Natural killer cell (primary cell): ENCODE data around the gene TTC12. TPM values are rescaled to one million over a fixed set of nuclear protein-coding genes. Genes with fewer than 3 reads are reported as not detected.

Experiments used
- ATAC-seq, 3 donors: fragments of 150-1000 bp in 2 of 3; fragments of 200-7000 bp in 1 of 3; cut with Tn5 transposase; 1 replicate in 1 of 3; 2 replicates in 2 of 3; pipeline ENCODE4 v1.10.0; 2021; ENCODE audit warnings: mild to moderate bottlenecking in 2 of 3, moderate library complexity in 2 of 3
- DNase-seq, 2 donors: peaks; one replicate each; pipeline versions ENCODE4 v3.0.0 to v3.0.0-alpha.2; 2013 to 2021; ENCODE audit warnings: mixed read lengths in 1 of 2
- H3K27ac ChIP-seq: one replicate; pipeline ENCODE4 v1.5.1; 2013; ENCODE audit warnings: mild to moderate bottlenecking, low read length
- H3K27me3 ChIP-seq: one replicate; pipeline ENCODE4 v1.6.1; 2013; ENCODE audit warnings: low read length; ENCODE audit not compliant: control insufficient read depth, insufficient read depth
- H3K36me3 ChIP-seq: one replicate; pipeline ENCODE4 v1.6.1; 2013; ENCODE audit warnings: low read length; ENCODE audit not compliant: control insufficient read depth, insufficient read depth
- H3K4me1 ChIP-seq: one replicate; pipeline ENCODE4 v1.6.1; 2013; ENCODE audit warnings: low read length; ENCODE audit not compliant: control insufficient read depth, insufficient read depth
- H3K4me3 ChIP-seq: one replicate; pipeline ENCODE4 v1.5.1; 2013; ENCODE audit warnings: low read length
- H3K9me3 ChIP-seq: one replicate; pipeline ENCODE4 v1.6.1; 2013; ENCODE audit warnings: low read length; ENCODE audit not compliant: control insufficient read depth, insufficient read depth
- H3K27ac Mint-ChIP-seq, 2 donors: one replicate each; pipeline ENCODE4 v1.8.0; 2022; ENCODE audit warnings: mild to moderate bottlenecking in 2 of 2, mixed read lengths in 2 of 2, moderate library complexity in 1 of 2
- H3K27me3 Mint-ChIP-seq, 2 donors: one replicate each; pipeline ENCODE4 v1.8.0; 2022; ENCODE audit warnings: low read depth in 2 of 2, mixed read lengths in 2 of 2
- H3K36me3 Mint-ChIP-seq: one replicate; pipeline ENCODE4 v1.8.0; 2022; ENCODE audit warnings: mixed read lengths
- H3K4me1 Mint-ChIP-seq, 2 donors: one replicate each; pipeline ENCODE4 v1.8.0; 2022; ENCODE audit warnings: mixed read lengths in 2 of 2
- H3K4me3 Mint-ChIP-seq: one replicate; pipeline ENCODE4 v1.8.0; 2022; ENCODE audit warnings: mild to moderate bottlenecking, moderate library complexity, mixed read lengths
- H3K9me3 Mint-ChIP-seq, 2 donors: one replicate each; pipeline ENCODE4 v1.8.0; 2022; ENCODE audit warnings: mixed read lengths in 2 of 2
- WGBS: methylation state at CpG from one replicate; pipeline ENCODE4 v1.1.7; 2013; ENCODE audit warnings: missing lambda C conversion rate; ENCODE audit not compliant: insufficient coverage; 5-methylcytosine and 5-hydroxymethylcytosine counted together
- intact Hi-C: fragments of 100-400 bp; cut with micrococcal nuclease; formaldehyde crosslinking; loops from one replicate; pipeline ENCODE4 v1.14.2; 2022
- total RNA-seq, 4 donors: library from RNA; stranded (reverse); fragments of 120-200 nt in 1 of 4; gene quantifications; one replicate each; pipeline versions ENCODE4 v1.2.3 to v1.2.4, GENCODE V29; 2013 to 2022
- TF ChIP-seq, protein P1 (sequence below): fragments of 200-600 bp; IDR thresholded peaks from one replicate; pipeline ENCODE4 v1.8.0; 2022; ENCODE audit warnings: antibody characterized with exemption

TTC12 gene
- total RNA-seq, 3 donors from 2014 or later (not counting 1 experiment from before 2014, with no cell fraction given) = 20.8 to 25.4 (median 24.1) TPM

- H3K36me3 Mint-ChIP-seq = peaks cover 8% of the 10 kb centered on the region
- Histone ChIP-seq H3K4me3 (no peak overlapping the region), H3K4me1 (peaks cover 15% of the 10 kb centered on the region), H3K27ac (peak overlapping the region; percentile 90), H3K9me3 (no peaks in the 10 kb centered on the region), H3K27me3 (no peaks in the 10 kb centered on the region), H3K36me3 (no peaks in the 10 kb centered on the region)
- H3K9me3 Mint-ChIP-seq = no peaks in the 10 kb centered on the region
- H3K27me3 Mint-ChIP-seq = no peaks in the 10 kb centered on the region
- peaks cover 9 to 19% of the 10 kb centered on the region in 2 donors for H3K4me1 Mint-ChIP-seq
- WGBS = 88% methylated on average over 5 of the region's 6 CpGs
- peak overlapping the region; percentile 82 for H3K4me3 Mint-ChIP-seq
- TF ChIP-seq, protein P1, sequence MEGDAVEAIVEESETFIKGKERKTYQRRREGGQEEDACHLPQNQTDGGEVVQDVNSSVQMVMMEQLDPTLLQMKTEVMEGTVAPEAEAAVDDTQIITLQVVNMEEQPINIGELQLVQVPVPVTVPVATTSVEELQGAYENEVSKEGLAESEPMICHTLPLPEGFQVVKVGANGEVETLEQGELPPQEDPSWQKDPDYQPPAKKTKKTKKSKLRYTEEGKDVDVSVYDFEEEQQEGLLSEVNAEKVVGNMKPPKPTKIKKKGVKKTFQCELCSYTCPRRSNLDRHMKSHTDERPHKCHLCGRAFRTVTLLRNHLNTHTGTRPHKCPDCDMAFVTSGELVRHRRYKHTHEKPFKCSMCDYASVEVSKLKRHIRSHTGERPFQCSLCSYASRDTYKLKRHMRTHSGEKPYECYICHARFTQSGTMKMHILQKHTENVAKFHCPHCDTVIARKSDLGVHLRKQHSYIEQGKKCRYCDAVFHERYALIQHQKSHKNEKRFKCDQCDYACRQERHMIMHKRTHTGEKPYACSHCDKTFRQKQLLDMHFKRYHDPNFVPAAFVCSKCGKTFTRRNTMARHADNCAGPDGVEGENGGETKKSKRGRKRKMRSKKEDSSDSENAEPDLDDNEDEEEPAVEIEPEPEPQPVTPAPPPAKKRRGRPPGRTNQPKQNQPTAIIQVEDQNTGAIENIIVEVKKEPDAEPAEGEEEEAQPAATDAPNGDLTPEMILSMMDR = no peak
- ATAC-seq (no peak), DNase-seq (peak in 1 of 2 donors; percentile 12)
- intact Hi-C loops = no loop called here
- peak overlapping the region; percentile 79 to 85 for H3K27ac Mint-ChIP-seq
These were observed 1.4 kb downstream of the TTC12 start for GRCh38 chr11:113315811-113316210.

DNA sequence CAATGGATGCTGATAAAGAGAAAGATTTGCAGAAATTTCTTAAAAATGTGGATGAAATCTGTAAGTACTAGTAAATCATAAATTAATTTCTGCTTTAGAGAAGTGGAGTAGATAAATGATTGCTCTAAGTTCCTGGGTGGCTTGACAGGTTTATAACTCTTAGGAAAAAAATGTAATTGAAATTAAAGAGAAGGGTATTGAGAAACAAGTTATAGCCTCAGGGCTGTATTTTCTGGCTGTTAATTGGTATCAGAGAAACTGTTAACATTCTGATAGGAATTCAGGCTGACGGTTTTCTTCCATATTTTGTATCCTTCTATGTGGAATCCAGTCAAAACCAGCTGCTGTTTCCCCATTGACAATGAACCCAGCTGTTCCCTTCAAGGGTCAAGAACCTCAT lies 1.9 kb downstream of the TTC12 start:
- peak overlapping the region; percentile 79 to 85 for H3K27ac Mint-ChIP-seq

DNA sequence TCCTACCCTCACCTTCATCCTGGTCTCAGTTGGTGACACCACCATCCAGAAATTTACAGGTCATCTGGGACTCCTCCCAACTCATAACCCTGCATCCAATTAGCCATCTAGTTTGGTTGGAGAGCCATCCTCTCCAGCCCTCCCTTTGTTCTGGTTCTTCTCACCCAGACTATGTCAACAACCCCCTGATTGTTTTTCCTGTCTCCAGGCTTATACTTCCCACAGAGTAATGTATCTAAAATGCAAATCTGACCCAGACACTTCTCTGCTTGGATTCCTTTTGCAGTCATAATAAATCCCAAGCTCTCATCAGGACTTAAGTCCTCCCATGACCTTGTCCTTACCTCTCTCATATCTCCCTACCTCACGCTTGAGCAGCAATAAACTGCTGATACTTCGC lies 3.0 kb downstream of the TTC12 start:
- Mint-ChIP-seq H3K27ac (peak overlapping the region in 1 of 2 donors; percentile 25), H3K27me3 (no peaks in the 10 kb centered on the region)
- TF ChIP-seq, protein P1 = no peak

More for the DNA sequence above, 1.9 kb downstream of the TTC12 start:
- intact Hi-C loops = no loop called here
- Mint-ChIP-seq H3K36me3 (peaks cover 8% of the 10 kb centered on the region), H3K4me1 (peaks cover 9 to 19% of the 10 kb centered on the region in 2 donors), H3K27me3 (no peaks in the 10 kb centered on the region), H3K9me3 (no peaks in the 10 kb centered on the region), H3K4me3 (peak overlapping the region; percentile 82)
- 100% methylated on average over 1 of the region's 1 CpG for WGBS
- TF ChIP-seq, protein P1 = no peak
- Histone ChIP-seq H3K4me1 (peaks cover 15% of the 10 kb centered on the region), H3K4me3 (no peak overlapping the region), H3K27ac (no peak overlapping the region), H3K27me3 (no peaks in the 10 kb centered on the region), H3K9me3 (no peaks in the 10 kb centered on the region), H3K36me3 (no peaks in the 10 kb centered on the region)
- DNase-seq (no peak), ATAC-seq (no peak)

DNA sequence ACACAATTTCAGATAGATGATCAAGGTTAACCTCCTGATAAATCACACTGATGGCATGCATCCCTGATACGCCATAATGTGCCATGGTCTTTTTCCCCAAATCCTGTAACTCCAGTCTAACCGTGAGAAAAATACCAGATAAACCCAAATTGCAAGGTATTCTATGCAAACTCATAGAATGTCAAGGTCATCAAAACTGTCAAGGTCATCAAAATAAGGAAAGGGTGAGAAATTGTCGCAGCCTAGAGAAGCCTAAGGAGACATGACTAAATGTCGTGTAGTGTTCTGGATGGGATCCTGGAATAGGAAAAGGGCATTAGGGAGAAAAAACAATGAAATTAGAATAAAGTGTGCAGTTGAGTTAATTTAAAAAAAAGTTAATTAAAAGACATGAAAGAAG lies 4.7 kb downstream of the TTC12 start:
- WGBS = 94% methylated on average over 4 of the region's 4 CpGs
- intact Hi-C loops = no loop called here
- Mint-ChIP-seq H3K27me3 (no peaks in the 10 kb centered on the region), H3K36me3 (peaks cover 8% of the 10 kb centered on the region), H3K4me3 (no peak overlapping the region), H3K9me3 (no peaks in the 10 kb centered on the region), H3K27ac (no peak overlapping the region), H3K4me1 (peaks cover 0 to 12% of the 10 kb centered on the region in 2 donors)
- no peak overlapping the region for H3K27ac ChIP-seq
- TF ChIP-seq, protein P1 = no peak
- no peaks in the 10 kb centered on the region for H3K27me3 ChIP-seq
- H3K4me1 ChIP-seq = peaks cover 9% of the 10 kb centered on the region
- no peak overlapping the region for H3K4me3 ChIP-seq
- no peaks in the 10 kb centered on the region for H3K9me3 ChIP-seq
- H3K36me3 ChIP-seq = peaks cover 5% of the 10 kb centered on the region
- ATAC-seq = no peak
- DNase-seq = no peak

More for the DNA sequence above, 3.0 kb downstream of the TTC12 start:
- peaks cover 8% of the 10 kb centered on the region for H3K36me3 Mint-ChIP-seq
- Histone ChIP-seq H3K27me3 (no peaks in the 10 kb centered on the region), H3K4me1 (peaks cover 15% of the 10 kb centered on the region), H3K9me3 (no peaks in the 10 kb centered on the region), H3K36me3 (no peaks in the 10 kb centered on the region), H3K4me3 (no peak overlapping the region), H3K27ac (no peak overlapping the region)
- intact Hi-C loops = no loop called here
- H3K9me3 Mint-ChIP-seq = no peaks in the 10 kb centered on the region
- ATAC-seq = no peak
- H3K4me1 Mint-ChIP-seq = peaks cover 9 to 19% of the 10 kb centered on the region in 2 donors
- no peak overlapping the region for H3K4me3 Mint-ChIP-seq
- DNase-seq = no peak
- WGBS = 95% methylated on average over 2 of the region's 2 CpGs
